ENCODE measurements around the gene MAML3.
A peak's percentile ranks its signal among the peaks of the same experiment; 100 is the strongest.

The MAML3 gene

GRCh38 chr4:139986689-139987501 is 167.1 kb downstream of the MAML3 start:
- DNase-seq: no peak

DNA sequence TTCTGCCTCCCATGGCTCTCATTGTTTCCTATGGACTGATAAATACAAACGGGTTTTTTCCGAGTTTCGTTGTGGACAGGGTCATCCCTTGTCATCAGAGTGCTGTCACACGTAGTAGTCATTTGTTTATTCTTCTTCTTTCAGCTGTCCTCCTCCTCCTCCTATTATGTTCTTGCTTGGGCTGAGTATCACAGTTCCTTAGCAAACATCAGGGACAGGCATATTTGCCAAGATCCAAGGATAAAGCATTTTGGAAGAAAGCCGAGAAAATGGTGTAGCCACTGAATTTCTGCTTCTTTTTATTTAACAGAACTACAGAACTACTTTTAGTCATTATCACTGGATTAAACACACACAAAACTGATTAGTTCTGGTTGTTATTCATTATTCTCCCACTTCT is 167.9 kb downstream of the MAML3 start:
- no peak for DNase-seq

GRCh38 chr4:139985401-139985800 is 168.6 kb downstream of the MAML3 start:
- no peak for DNase-seq

DNA sequence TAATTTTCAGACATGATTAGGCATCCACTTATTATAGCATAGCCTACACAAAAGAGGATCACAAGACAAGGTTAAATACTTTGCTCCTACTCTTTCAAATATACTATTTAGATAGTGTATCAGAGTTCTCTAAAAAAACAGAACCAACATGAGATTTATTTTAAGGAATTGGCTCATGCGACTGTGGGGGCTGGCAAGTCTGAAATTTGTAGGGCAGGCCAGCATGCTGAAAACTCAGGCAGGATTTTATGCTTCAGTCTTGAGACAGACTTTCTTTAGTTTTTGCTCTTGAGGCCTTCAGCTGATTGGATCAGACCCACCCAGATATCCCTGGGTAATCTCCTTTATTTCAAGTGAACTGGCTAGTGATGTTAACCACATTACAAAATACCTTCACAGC is 169.5 kb downstream of the MAML3 start:
- DNase-seq: no peak

GRCh38 chr4:139978692-139979091 is 175.3 kb downstream of the MAML3 start:
- DNase-seq: peak; percentile 4

- DNase-seq: no peak
Observed at GRCh38 chr4:139977838-139978609, 176.0 kb downstream of the MAML3 start.

- DNase-seq: no peak
Observed at GRCh38 chr4:139975830-139976272, 178.1 kb downstream of the MAML3 start.

DNA sequence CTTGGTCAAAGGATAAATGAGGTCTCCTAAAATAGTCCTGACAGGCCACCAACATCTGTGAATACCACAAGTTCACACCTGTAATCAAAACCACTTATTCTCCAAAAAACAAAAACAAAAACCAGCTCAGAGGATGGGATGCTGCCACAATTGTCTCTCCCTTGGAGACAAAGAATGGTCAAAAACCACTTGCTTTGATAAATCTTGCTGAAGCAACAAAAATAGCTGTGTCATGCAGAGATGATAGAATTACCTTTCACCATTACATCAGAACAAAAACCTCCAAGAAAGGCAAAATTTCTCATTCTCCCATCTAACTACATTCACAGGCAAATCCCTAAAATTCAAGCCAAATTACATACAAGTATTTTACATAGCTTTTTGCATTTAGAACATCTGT is 180.4 kb downstream of the MAML3 start:
- DNase-seq: no peak

DNA sequence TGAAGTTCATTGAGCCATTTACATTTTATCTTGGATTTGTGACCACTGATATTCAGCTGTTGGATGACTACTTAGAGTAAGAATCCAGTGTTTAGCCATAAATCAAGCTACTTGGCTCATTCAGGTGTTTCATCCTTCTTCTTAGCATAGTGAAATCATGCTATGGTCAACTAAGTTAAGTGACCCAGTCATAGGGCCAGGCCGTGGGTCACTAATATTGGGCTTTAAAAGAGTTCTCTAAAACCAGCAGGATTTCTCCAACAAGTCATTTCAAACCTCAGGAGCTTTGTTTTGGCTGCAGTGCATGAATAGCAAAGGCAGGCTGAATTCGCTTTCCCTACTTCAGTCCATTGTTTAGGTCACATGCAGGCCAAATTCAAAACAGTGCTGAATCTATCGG is 181.0 kb downstream of the MAML3 start:
- no peak for DNase-seq

DNA sequence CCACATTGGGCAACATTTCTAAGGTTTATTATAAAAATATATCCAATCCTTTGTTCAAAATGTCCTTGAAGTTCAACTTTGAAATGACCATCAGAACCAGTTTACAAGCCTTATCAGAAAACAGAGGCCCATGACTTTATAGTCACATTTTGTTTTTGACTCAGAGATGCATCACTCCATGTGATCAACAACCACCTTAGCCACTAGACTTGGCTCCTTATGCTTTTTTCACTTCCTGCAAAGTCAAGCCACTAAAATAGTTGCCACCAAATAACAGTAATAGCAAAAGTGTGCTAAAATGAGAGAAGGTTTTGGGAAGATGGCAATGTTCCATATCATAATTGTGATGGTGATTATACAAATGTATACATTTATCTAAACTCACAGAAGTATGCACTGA is 181.7 kb downstream of the MAML3 start:
- no peak for DNase-seq

DNA sequence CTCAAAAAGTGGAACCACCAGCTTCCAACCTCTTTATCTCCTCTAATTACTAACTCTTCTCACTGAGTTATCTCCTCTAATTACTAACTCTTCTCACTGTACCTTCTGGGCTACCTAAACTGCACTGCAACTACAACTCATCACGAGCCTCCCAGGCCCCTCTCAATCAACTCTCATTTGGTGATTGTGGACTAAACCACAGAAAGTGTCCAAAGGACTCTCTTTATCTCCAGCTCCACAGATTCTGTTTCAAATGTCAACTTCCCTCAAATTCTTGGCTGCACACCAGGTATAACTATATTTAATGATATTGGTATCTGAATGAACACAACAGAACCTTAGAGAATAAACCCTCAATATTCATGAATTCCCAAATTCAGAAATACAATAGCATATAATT is 182.9 kb downstream of the MAML3 start:
- DNase-seq: no peak

GRCh38 chr4:139969635-139970266 is 184.2 kb downstream of the MAML3 start:
- no peak for DNase-seq

GRCh38 chr4:139968831-139969230 is 185.2 kb downstream of the MAML3 start:
- no peak for DNase-seq

- no peak for DNase-seq
Observed at GRCh38 chr4:139966383-139966782, 187.6 kb downstream of the MAML3 start.

DNA sequence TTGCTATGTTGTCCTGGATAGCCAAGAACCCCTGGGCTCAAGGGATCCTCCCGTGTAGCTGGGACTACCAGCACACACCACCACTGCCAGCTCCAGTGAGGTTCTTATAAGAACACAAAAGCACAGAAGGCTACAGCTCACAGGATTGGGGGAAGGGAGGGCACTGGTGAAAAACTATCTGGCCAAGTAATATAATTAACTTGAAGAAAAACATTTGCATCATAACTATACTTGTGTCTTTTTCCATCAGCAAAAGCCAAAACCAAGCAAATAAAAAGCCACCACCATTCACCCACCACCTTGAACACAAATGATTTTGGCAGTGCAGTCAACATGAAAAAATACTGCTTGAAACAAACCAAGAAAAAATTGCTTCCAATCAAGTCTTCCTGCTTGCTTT is 188.2 kb downstream of the MAML3 start:
- DNase-seq: no peak

DNA sequence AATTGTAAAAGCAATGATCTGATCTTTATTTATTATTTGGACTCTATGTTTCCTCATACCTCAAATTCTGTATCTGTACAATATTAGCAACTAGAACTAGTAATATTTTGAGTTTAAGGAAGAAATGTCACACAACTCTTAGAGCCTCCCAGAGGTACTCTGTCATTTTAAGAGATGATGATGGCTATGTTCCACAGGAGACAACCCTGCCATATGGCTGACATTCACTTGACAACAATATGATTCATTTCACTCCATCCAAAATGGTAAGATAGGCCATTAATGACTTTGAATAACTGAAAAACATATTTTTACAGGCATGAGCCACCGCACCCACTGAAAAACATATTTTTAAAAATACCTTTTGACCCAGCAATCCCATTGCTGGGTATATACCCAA is 190.3 kb downstream of the MAML3 start:
- no peak for DNase-seq

GRCh38 chr4:139962130-139962684 is 191.8 kb downstream of the MAML3 start:
- DNase-seq: no peak

DNA sequence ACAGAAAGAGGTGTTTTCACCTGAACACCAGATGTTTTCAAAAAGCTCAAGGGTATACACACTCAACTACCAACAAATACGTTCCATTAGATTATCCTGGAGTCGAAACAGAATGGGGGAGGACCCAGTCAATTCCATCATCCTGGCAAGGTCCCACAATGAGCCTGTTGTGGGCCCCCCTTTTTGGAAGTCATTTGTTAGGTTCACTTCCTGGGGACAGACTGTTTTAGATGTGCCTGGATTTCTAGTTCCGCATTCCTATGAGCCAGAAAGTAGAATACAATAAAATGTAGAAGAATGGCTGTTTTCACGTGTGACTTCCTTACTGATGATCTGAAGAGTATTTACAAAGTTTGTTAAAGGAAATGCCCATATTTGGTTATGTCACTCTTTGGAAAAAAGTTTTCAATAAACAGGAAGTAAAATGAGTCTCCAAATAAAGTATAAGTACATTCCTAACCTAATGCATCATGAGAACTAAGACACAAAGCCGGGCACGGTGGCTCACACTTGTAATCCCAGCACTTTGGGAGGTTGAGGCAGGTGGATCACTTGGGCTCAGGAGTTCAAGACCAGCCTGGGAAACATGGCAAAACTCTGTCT is 192.5 kb downstream of the MAML3 start:
- no peak for DNase-seq

DNA sequence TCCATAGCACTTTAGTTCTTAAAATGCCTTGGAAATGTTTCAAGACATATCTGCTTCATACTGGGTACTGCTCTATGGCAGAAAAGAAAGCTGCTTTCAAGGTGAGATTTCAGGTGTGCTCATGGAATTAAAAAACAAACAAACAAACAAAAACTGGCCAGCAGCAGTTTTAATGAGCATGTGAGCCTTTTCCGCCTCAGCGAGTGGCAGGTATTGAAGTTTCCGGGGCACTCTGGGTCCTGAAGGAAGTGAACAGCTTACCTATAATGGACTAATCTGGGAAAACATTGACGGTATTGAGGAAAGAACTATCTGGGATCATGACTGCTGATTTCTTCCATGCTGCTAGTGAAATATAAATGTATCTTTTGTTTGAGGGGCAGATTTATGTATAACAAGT is 194.6 kb downstream of the MAML3 start:
- no peak for DNase-seq

- DNase-seq: no peak
Observed at GRCh38 chr4:139958739-139959098, 195.3 kb downstream of the MAML3 start.

DNA sequence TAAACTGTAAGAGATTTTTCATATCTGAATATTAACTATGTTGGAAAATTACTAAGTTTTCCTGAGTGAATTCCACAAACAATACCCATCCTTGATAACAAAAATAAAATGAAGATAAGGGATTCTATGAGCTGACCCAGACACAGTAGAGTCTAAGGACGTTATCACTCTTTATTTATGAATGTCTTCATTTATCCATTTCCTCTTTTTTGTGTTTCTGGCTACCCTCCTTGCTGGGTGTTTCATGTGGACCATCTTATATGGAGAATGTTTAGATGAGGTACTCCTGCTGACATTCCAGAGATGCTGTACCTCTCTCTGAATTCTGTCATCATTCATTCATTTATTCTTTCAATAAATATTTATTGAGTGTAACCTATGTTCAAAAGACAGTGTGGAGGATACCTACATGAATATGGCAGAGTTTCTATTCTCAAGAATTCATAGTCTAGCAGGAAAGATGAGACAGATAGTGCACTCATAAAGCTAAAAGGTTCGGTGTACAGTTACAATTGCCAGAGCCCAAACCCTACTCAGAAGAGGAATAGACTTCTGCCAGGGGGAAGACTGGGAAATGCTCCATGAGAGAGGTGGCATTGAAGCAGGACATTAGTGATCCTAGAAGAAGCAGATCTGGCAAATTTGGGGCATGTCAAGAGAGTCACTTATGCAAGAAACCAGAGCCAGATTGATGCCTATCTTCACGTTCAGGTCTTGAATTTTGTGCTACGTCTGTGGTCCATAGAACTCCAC is 195.8 kb downstream of the MAML3 start:
- DNase-seq: no peak

- DNase-seq: no peak
Observed at GRCh38 chr4:139957065-139957464, 196.9 kb downstream of the MAML3 start.

All from CD4-positive, alpha-beta T cell treated with Interleukin-10 for 1 hour (primary cell).